ENCODE results near the gene CDKN1A.
"Not testable (repeated sequence)": the region's sequence is repeated elsewhere in the genome, so short reads cannot be mapped to it uniquely, and the experiment has no call there.

Gene CDKN1A

DNA sequence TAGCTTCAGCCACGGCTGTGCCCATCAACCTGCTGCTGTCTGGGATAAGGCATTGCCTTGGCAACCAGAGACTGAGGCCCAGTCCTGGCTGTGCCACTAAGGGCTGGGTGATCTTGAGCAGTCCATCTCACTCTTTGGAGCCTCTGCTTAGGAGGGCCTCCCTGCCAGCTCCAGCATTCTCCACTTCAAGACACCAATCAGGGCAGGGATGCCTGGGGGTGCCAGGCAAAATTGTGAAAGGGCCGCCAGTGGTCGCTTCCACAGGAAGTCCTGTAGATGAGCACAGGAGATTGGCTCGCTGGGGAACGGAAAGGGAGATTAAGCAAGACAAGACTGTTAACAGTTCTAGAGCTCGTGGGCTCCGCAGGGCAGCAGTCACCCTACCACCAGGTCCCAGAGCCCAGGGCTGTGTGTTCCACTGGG, 19.0 kb downstream of the CDKN1A start, which contains the start of gene RAB44:
TSS of gene RAB44 (plus strand) at position 346 of the 423 bp plus-strand sequence. CDS start 6,410 bp downstream, outside the sequence.
- Mint-ChIP-seq H3K4me3 (no peak within 1 kb of the TSS), H3K9me3 (no peaks in the 10 kb centered on the region), H3K27ac (peak within 1 kb of the TSS; percentile 22), H3K4me1 (peaks cover 44% of the 10 kb centered on the region), H3K36me3 (no peaks in the 10 kb centered on the region)
- ATAC-seq (no peak), DNase-seq (ENCODE audit: low spot score in 2 of 2) (no peak)

DNA sequence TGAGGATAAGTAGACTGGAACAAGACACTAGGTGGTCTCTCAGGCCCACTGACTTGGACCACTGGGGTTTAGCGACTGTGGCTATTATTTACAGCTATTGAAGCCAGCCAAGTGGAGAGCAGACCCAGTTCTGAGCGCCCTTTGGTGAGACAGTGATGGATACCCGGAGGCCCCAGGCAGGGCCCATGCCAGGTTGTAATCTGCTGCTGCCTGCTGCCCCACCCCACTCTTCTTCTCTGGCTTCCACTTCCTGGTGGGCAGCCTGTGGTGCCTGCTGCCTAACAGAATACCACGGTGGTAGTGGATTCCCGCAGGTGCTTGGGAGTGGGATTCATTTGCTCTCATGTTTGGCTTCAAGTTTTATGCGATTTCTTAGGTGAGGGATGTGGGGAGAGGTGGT, 19.7 kb downstream of the CDKN1A start:
- DNase-seq (ENCODE audit: low spot score in 2 of 2), result no peak
- Mint-ChIP-seq H3K27ac (peak overlapping the region; percentile 22), H3K4me3 (no peak overlapping the region), H3K4me1 (peaks cover 37% of the 10 kb centered on the region), H3K36me3 (no peaks in the 10 kb centered on the region), H3K9me3 (no peaks in the 10 kb centered on the region)
- no peak for ATAC-seq

GRCh38 chr6:36698871-36699271, 20.4 kb downstream of the CDKN1A start:
- Mint-ChIP-seq H3K36me3 (no peaks in the 10 kb centered on the region), H3K4me1 (peaks cover 31% of the 10 kb centered on the region), H3K4me3 (no peak overlapping the region), H3K9me3 (no peaks in the 10 kb centered on the region), H3K27ac (peak overlapping the region; percentile 22)
- no peak for DNase-seq (ENCODE audit: low spot score in 2 of 2)
- ATAC-seq, result no peak

DNA sequence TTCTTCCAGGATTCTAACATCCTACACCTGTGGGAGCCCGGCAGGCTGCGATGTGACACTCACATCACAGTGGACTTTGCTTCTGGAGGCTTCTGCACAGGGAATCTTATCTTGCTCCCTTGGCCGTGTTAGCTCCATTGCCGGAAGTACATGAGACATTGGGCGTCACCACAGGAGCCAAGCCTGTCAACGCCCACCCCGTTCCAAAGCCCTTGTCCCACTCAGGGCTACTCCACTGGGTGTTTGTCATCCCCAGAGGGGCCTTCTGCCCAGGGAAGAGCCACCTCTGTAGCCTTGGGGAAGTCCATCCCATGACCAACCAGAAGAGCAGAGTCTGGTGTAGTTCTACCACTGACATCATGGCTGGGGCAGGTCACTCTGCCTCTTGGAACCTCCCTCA, 20.8 kb downstream of the CDKN1A start:
- Mint-ChIP-seq H3K4me1 (peaks cover 31% of the 10 kb centered on the region), H3K4me3 (no peak overlapping the region), H3K27ac (no peak overlapping the region), H3K36me3 (no peaks in the 10 kb centered on the region), H3K9me3 (no peaks in the 10 kb centered on the region)
- ATAC-seq, result no peak
- no peak for DNase-seq (ENCODE audit: low spot score in 2 of 2)

GRCh38 chr6:36700071-36700812, 21.7 kb downstream of the CDKN1A start:
- no peak for ATAC-seq
- H3K4me3 Mint-ChIP-seq, result no peak overlapping the region
- H3K4me1 Mint-ChIP-seq, result peaks cover 25% of the 10 kb centered on the region

GRCh38 chr6:36700831-36701230, 22.3 kb downstream of the CDKN1A start:
- no peak overlapping the region for H3K27ac Mint-ChIP-seq
- no peak for ATAC-seq

More at GRCh38 chr6:36700071-36700812, 21.7 kb downstream of the CDKN1A start:
- DNase-seq (ENCODE audit: low spot score in 2 of 2), result no peak
- H3K36me3 Mint-ChIP-seq, result no peaks in the 10 kb centered on the region
- no peaks in the 10 kb centered on the region for H3K9me3 Mint-ChIP-seq
- H3K27ac Mint-ChIP-seq, result no peak overlapping the region

DNA sequence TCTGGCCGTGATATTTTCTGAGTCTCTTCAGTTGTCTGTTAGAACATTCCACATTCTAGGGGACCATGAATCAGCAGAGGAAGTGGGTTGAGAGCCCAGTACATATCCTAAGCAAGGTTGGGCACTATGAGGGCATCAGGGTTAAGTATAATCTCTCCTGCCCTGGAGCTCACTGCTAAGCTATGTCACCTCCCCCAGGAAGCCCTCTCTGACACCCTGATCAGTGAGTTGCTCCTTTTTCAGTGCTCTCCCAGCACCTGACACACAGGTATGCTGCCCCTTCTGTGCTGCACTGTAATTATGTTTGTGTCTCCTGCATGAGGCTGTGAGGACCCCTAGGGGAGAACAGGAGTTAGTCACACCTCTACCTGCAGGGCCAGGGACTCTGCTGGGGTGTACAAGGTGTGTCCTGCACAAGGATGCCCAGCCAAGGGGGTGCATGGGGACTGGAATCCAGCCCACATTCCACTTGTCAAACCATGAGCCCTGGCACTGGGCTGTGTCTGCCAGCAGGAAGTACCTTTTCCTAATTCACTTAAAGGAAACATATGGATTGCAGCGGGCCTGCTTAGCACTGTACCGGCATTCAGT, 23.0 kb downstream of the CDKN1A start:
- Mint-ChIP-seq H3K4me3 (no peak overlapping the region), H3K36me3 (no peaks in the 10 kb centered on the region), H3K4me1 (peaks cover 15% of the 10 kb centered on the region), H3K27ac (peak overlapping the region; percentile 79), H3K9me3 (no peaks in the 10 kb centered on the region)
- no peak for DNase-seq (ENCODE audit: low spot score in 2 of 2)
- peak; percentile 52 for ATAC-seq

More at GRCh38 chr6:36700831-36701230, 22.3 kb downstream of the CDKN1A start:
- Mint-ChIP-seq H3K9me3 (no peaks in the 10 kb centered on the region), H3K36me3 (no peaks in the 10 kb centered on the region), H3K4me1 (peaks cover 20% of the 10 kb centered on the region), H3K4me3 (no peak overlapping the region)
- no peak for DNase-seq (ENCODE audit: low spot score in 2 of 2)

- peaks cover 11% of the 10 kb centered on the region for H3K4me1 Mint-ChIP-seq
- H3K9me3 Mint-ChIP-seq, result no peaks in the 10 kb centered on the region
- H3K4me3 Mint-ChIP-seq, result no peak overlapping the region
- H3K36me3 Mint-ChIP-seq, result no peaks in the 10 kb centered on the region
- no peak for ATAC-seq
- H3K27ac Mint-ChIP-seq, result peak overlapping the region; percentile 41
- no peak for DNase-seq (ENCODE audit: low spot score in 2 of 2)
Measured at GRCh38 chr6:36702656-36703055, 24.1 kb downstream of the CDKN1A start.

- no peaks in the 10 kb centered on the region for H3K36me3 Mint-ChIP-seq
Measured at GRCh38 chr6:36703081-36703606, 24.6 kb downstream of the CDKN1A start.

GRCh38 chr6:36703982-36704381, 25.5 kb downstream of the CDKN1A start:
- Mint-ChIP-seq H3K4me3 (no peak overlapping the region), H3K27ac (no peak overlapping the region), H3K9me3 (no peaks in the 10 kb centered on the region), H3K4me1 (peaks cover 11% of the 10 kb centered on the region), H3K36me3 (no peaks in the 10 kb centered on the region)
- no peak for ATAC-seq
- DNase-seq (ENCODE audit: low spot score in 2 of 2), result no peak

More at GRCh38 chr6:36703081-36703606, 24.6 kb downstream of the CDKN1A start:
- no peak for DNase-seq (ENCODE audit: low spot score in 2 of 2)
- H3K4me1 Mint-ChIP-seq, result peaks cover 11% of the 10 kb centered on the region
- peak overlapping the region; percentile 41 for H3K27ac Mint-ChIP-seq
- no peaks in the 10 kb centered on the region for H3K9me3 Mint-ChIP-seq
- H3K4me3 Mint-ChIP-seq, result no peak overlapping the region
- no peak for ATAC-seq

DNA sequence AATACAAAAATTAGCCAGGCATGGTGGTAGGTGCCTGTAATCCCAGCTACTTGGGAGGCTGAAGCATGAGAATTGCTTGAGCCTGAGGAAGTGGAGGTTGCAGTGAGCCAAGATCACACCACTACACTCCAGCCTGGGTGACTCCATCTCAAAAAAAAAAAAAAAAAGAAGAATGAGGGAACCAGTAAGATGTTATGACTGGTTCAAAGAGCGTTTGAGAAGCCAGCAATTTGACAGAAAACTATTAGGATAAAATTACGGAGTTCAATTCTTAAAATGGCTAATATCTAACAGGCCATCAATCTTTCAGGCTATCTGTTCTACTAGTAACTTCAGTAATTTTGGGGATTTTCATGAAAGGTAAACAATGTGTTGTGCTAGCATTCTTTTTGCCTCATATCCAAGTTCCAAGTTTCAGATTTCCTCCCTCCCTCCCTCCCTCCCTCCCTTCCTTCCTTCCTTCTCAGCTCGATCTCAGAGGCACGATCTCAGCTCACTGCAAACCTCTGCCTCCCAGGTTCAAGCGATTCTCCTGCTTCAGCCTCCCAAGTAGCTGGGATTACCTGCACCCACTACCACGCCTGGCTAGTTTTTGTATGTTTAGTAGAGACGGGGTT, 26.6 kb downstream of the CDKN1A start:
- peaks cover 11% of the 10 kb centered on the region for H3K4me1 Mint-ChIP-seq
- not testable (repeated sequence) for ATAC-seq

DNA sequence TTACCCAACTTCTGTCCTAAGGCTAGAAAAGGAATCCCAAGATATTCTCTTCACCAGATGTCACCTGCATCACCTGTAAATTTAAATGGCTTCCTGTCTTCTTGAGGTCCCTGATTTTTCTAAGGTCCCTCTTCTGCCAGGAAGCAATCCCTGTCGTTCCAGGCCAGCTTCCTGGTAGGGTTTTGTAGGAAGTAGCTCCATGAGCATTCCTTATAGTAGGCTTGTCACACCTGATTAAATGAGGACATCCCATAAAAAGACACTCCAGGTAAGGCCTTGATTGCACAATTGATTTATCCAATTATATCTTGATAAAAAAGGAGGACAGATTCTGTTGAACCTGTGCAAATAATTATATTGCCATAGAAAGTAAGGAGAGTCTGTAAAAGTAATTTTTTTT, 27.8 kb downstream of the CDKN1A start:
- DNase-seq (ENCODE audit: low spot score in 2 of 2) (no peak), ATAC-seq (no peak)
- Mint-ChIP-seq H3K4me1 (peaks cover 8% of the 10 kb centered on the region), H3K4me3 (no peak overlapping the region), H3K36me3 (no peaks in the 10 kb centered on the region), H3K9me3 (no peaks in the 10 kb centered on the region), H3K27ac (no peak overlapping the region)

More for the DNA sequence above, 26.6 kb downstream of the CDKN1A start:
- not testable (repeated sequence) for DNase-seq (ENCODE audit: low spot score in 2 of 2); H3K36me3 Mint-ChIP-seq; H3K9me3 Mint-ChIP-seq; H3K27ac Mint-ChIP-seq; H3K4me3 Mint-ChIP-seq

DNA sequence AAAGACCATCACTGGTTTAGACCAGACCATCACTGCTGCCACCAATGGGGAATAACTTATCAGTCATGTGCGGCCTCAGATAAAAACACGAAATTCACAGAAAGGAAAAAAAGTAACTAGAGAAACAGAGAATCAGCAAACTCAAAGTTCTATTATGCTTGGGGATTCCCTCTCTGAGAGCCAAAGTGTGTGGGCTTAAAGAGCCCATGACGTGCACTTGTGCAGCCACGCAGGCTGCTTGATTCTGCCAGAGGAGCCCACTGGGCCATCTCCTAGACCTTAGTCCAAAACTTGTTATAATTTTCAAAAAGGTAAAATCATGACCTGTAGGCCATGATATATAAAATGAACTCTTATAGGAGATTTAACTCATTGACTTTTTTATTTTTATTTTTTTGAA, 34.3 kb downstream of the CDKN1A start:
- no peak overlapping the region for H3K27ac Mint-ChIP-seq
- H3K4me1 Mint-ChIP-seq, result no peaks in the 10 kb centered on the region
- H3K9me3 Mint-ChIP-seq, result no peaks in the 10 kb centered on the region

DNA sequence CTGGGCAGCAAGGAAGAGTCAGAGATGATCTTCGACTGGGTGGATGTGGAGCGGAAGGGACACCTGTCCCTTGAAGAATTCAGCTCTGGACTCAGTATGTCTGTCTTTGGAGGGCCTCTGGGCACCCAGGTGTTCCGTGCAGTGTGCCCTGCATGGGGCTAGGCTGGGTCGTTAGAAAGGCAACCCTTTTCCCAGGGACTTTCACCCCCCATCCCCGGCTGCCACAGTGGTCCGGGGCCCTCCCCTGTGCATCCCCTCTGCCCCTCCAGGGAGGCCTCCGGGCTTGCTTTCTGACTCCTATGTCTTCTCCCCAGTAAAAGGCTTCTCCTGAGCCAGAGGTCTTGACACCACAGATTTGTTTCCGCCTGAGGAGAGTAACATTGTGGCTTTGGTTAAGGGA, 35.3 kb downstream of the CDKN1A start:
- Mint-ChIP-seq H3K4me1 (no peaks in the 10 kb centered on the region), H3K9me3 (no peaks in the 10 kb centered on the region), H3K27ac (no peak overlapping the region), H3K36me3 (no peaks in the 10 kb centered on the region), H3K4me3 (no peak overlapping the region)
- DNase-seq (ENCODE audit: low spot score in 2 of 2) (no peak), ATAC-seq (no peak)

More for the DNA sequence above, 34.3 kb downstream of the CDKN1A start:
- Mint-ChIP-seq H3K36me3 (no peaks in the 10 kb centered on the region), H3K4me3 (no peak overlapping the region)
- no peak for ATAC-seq
- DNase-seq (ENCODE audit: low spot score in 2 of 2), result no peak

DNA sequence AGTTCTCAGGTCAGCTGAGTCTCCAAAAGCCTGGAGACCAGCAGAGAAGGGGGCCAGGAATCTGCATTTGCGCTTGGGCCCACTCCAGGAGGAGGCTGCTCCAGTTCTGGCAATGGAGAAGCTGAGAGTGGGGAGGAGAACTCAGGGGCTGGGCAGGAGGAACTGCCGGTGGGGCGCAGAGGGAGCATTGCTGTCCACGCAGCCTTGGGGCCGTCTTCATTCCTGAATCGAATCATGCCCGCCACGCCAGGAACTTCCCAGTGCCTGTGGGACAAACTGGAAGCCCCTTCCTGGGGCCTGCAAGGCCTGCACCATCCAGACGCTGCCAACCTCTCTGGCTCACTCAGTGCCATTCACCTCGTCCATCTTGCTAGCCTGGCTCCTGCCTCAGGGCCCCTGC, 36.0 kb downstream of the CDKN1A start:
- no peak for ATAC-seq
- H3K36me3 Mint-ChIP-seq, result no peaks in the 10 kb centered on the region
- no peak overlapping the region for H3K27ac Mint-ChIP-seq
- DNase-seq (ENCODE audit: low spot score in 2 of 2), result no peak
- H3K4me3 Mint-ChIP-seq, result no peak overlapping the region
- no peaks in the 10 kb centered on the region for H3K4me1 Mint-ChIP-seq
- no peaks in the 10 kb centered on the region for H3K9me3 Mint-ChIP-seq
